CD14-positive monocyte (primary cell): ENCODE measurements around the gene TEAD1. TPM values are rescaled to one million over a fixed set of nuclear protein-coding genes. Genes with fewer than 3 reads are reported as not detected.

ENCODE experiments used
- DNase-seq, 3 donors: peaks; one replicate each; pipeline ENCODE4 v3.0.0-alpha.2; 2011 to 2022
- H2AFZ ChIP-seq: 2 replicates; pipeline ENCODE4 v1.6.0; 2012; ENCODE audit warnings: mild to moderate bottlenecking, low read depth, low read length, inconsistent platforms; ENCODE audit not compliant: insufficient read depth, poor library complexity, severe bottlenecking
- H3K27ac ChIP-seq, 2 donors: 1 replicate in 1 of 2; 2 replicates in 1 of 2; pipeline ENCODE4 v1.5.1; 2012 to 2013; ENCODE audit warnings: low read length in 2 of 2, control low read depth in 1 of 2, inconsistent platforms in 1 of 2, low read depth in 1 of 2, mild to moderate bottlenecking in 1 of 2
- H3K27me3 ChIP-seq, 2 donors: one replicate each; pipeline versions ENCODE4 v1.6.0 to v1.6.1; 2011 to 2013; ENCODE audit warnings: low read length in 2 of 2; ENCODE audit not compliant: control insufficient read depth in 2 of 2, insufficient read depth in 2 of 2
- H3K36me3 ChIP-seq, 2 donors: replicated peaks in 1 of 2; 1 replicate in 1 of 2; 2 replicates in 1 of 2; pipeline versions ENCODE4 v1.5.1 to v1.6.1; 2012 to 2013; ENCODE audit warnings: low read length in 2 of 2, control low read depth in 1 of 2, inconsistent platforms in 1 of 2, mild to moderate bottlenecking in 1 of 2; ENCODE audit not compliant: insufficient read depth in 2 of 2, control insufficient read depth in 1 of 2
- H3K4me1 ChIP-seq, 2 donors: 1 replicate in 1 of 2; 2 replicates in 1 of 2; pipeline versions ENCODE4 v1.5.1 to v1.6.1; 2012 to 2013; ENCODE audit warnings: low read length in 2 of 2, control low read depth in 1 of 2, inconsistent platforms in 1 of 2, mild to moderate bottlenecking in 1 of 2, moderate library complexity in 1 of 2; ENCODE audit not compliant: insufficient read depth in 2 of 2, control insufficient read depth in 1 of 2
- H3K4me2 ChIP-seq: replicated peaks from 2 replicates; pipeline ENCODE3; 2012; ENCODE audit warnings: low read length, moderate library complexity, mild to moderate bottlenecking; ENCODE audit not compliant: poor library complexity, severe bottlenecking; ENCODE audit errors: extremely low read depth
- H3K4me3 ChIP-seq, 3 experiments: fragments of 200-600 bp in 1 of 3; sonication (generic) in 1 of 3; replicated peaks in 1 of 3; 1 replicate in 2 of 3; 2 replicates in 1 of 3; pipeline ENCODE4 v1.5.1; 2011 to 2013; ENCODE audit warnings: low read length in 3 of 3, mild to moderate bottlenecking in 3 of 3, control low read depth in 2 of 3, low read depth in 2 of 3, inconsistent platforms in 1 of 3, moderate library complexity in 1 of 3
- H3K79me2 ChIP-seq: 2 replicates; pipeline ENCODE4 v1.6.0; 2012; ENCODE audit warnings: mild to moderate bottlenecking, control low read depth, inconsistent platforms, low read length, moderate library complexity; ENCODE audit not compliant: insufficient read depth
- H3K9ac ChIP-seq: 2 replicates; pipeline ENCODE4 v1.6.0; 2017; ENCODE audit warnings: low read length, mild to moderate bottlenecking; ENCODE audit not compliant: insufficient read depth, poor library complexity, severe bottlenecking
- H3K9me3 ChIP-seq, 2 donors: replicated peaks in 1 of 2; 1 replicate in 1 of 2; 2 replicates in 1 of 2; pipeline versions ENCODE4 v1.5.1 to v1.6.1; 2012 to 2013; ENCODE audit warnings: low read length in 2 of 2, control low read depth in 1 of 2; ENCODE audit not compliant: control insufficient read depth in 1 of 2, insufficient read depth in 1 of 2
- H4K20me1 ChIP-seq: 2 replicates; pipeline ENCODE4 v1.6.0; 2012; ENCODE audit warnings: mild to moderate bottlenecking, low read length, control low read depth, moderate library complexity; ENCODE audit not compliant: insufficient read depth
- H3K27ac Mint-ChIP-seq, 7 donors: one replicate each; pipeline ENCODE4 v1.8.0; 2020; ENCODE audit warnings: mild to moderate bottlenecking in 7 of 7, mixed read lengths in 7 of 7, moderate library complexity in 6 of 7, inconsistent platforms in 2 of 7
- H3K27me3 Mint-ChIP-seq, 3 donors: one replicate each; pipeline ENCODE4 v1.8.0; 2021 to 2022; ENCODE audit warnings: low read depth in 3 of 3, mild to moderate bottlenecking in 3 of 3, mixed read lengths in 3 of 3, moderate library complexity in 3 of 3, inconsistent platforms in 1 of 3
- H3K36me3 Mint-ChIP-seq, 2 donors: one replicate each; pipeline ENCODE4 v1.8.0; 2020; ENCODE audit warnings: mixed read lengths in 2 of 2, inconsistent platforms in 1 of 2, mild to moderate bottlenecking in 1 of 2
- H3K4me1 Mint-ChIP-seq: one replicate; pipeline ENCODE4 v1.8.0; 2020; ENCODE audit warnings: mild to moderate bottlenecking, mixed read lengths
- H3K4me3 Mint-ChIP-seq, 2 donors: one replicate each; pipeline ENCODE4 v1.8.0; 2020; ENCODE audit warnings: mild to moderate bottlenecking in 2 of 2, mixed read lengths in 2 of 2, moderate library complexity in 1 of 2
- H3K9me3 Mint-ChIP-seq, 7 donors: one replicate each; pipeline ENCODE4 v1.8.0; 2020 to 2022; ENCODE audit warnings: mixed read lengths in 7 of 7, mild to moderate bottlenecking in 6 of 7, moderate library complexity in 6 of 7, inconsistent platforms in 2 of 7
- WGBS: methylation state at CpG from one replicate; pipeline ENCODE4 v1.1.5; 2013; ENCODE audit warnings: missing lambda C conversion rate; ENCODE audit not compliant: insufficient coverage; 5-methylcytosine and 5-hydroxymethylcytosine counted together
- intact Hi-C, 2 donors: fragments of 100-400 bp; cut with micrococcal nuclease; formaldehyde crosslinking; loops; one replicate each; pipeline versions ENCODE4 v1.15.0 to v1.15.1; 2023
- polyA plus RNA-seq, 3 donors: library from polyadenylated mRNA; depleted of rRNA in 1 of 3; unstranded in 2 of 3; stranded (reverse) in 1 of 3; fragments of 300-500 nt in 2 of 3; fragments of >200 nt in 1 of 3; fragmentation: Illumina TruSeq in 2 of 3; gene quantifications; 1 replicate in 2 of 3; 2 replicates in 1 of 3; pipeline ENCODE4 v1.2.3, GENCODE V29; 2012 to 2021
- TF ChIP-seq, protein P1 (sequence below): fragments of 200-600 bp; IDR thresholded peaks from one replicate; pipeline ENCODE4 v1.8.0; 2022; ENCODE audit warnings: antibody characterized with exemption, mild to moderate bottlenecking

The TEAD1 gene
- polyA plus RNA-seq, 3 donors: not detected

DNA sequence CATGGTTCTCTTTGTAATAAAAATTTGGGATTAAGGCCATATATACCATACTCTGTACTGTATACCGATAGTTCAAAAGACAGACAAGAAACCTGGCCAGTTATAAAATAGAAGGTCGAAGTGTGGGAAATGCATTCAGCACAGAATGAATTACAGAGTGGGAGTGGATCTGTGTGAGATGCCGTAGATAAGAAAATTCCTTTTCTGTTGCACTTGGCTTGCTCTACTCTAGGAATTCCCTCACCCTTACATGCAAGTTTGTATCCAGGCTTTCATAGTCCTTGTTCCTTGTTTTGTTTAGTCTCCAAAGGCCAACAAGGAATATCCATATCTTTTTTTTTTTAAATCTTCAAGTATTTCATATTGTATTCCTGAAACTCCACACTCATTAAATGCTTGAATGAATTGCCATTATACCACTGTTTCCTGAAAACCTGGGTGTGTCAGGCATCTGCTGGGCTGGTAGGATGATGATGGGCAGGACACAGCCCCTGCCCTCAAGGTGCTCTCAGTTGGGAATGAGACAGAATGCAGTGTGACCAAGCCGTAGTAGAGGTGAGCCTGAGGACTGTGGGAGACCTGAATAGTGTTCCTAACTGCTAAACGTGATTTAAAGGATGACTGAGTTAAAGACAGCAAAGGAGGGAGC, 53.5 kb downstream of the TEAD1 start:
- Histone ChIP-seq H3K9me3 (no peaks in the 10 kb centered on the region), H3K36me3 (no peaks in the 10 kb centered on the region), H2AFZ (no peak overlapping the region), H3K4me2 (no peak overlapping the region), H3K27me3 (peaks cover 0 to 3% of the 10 kb centered on the region in 2 donors), H3K4me3 (no peak overlapping the region), H3K27ac (no peak overlapping the region), H3K9ac (no peak overlapping the region), H3K79me2 (no peaks in the 10 kb centered on the region), H4K20me1 (no peaks in the 10 kb centered on the region), H3K4me1 (no peaks in the 10 kb centered on the region)
- 68% methylated on average over 2 of the region's 5 CpGs for WGBS
- Mint-ChIP-seq H3K36me3 (no peaks in the 10 kb centered on the region), H3K27me3 (peaks cover 4 to 11% (median 4%) of the 10 kb centered on the region in 3 donors), H3K4me3 (no peak overlapping the region), H3K9me3 (peaks cover 0 to 1% (median 0%) of the 10 kb centered on the region in 7 donors), H3K27ac (no peak overlapping the region), H3K4me1 (no peaks in the 10 kb centered on the region)
- TF ChIP-seq, protein P1, sequence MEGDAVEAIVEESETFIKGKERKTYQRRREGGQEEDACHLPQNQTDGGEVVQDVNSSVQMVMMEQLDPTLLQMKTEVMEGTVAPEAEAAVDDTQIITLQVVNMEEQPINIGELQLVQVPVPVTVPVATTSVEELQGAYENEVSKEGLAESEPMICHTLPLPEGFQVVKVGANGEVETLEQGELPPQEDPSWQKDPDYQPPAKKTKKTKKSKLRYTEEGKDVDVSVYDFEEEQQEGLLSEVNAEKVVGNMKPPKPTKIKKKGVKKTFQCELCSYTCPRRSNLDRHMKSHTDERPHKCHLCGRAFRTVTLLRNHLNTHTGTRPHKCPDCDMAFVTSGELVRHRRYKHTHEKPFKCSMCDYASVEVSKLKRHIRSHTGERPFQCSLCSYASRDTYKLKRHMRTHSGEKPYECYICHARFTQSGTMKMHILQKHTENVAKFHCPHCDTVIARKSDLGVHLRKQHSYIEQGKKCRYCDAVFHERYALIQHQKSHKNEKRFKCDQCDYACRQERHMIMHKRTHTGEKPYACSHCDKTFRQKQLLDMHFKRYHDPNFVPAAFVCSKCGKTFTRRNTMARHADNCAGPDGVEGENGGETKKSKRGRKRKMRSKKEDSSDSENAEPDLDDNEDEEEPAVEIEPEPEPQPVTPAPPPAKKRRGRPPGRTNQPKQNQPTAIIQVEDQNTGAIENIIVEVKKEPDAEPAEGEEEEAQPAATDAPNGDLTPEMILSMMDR: no peak
- DNase-seq: no peak
- intact Hi-C loops: no loop called here

GRCh38 chr11:12728417-12728816, 54.2 kb downstream of the TEAD1 start:
- H3K36me3 ChIP-seq: no peaks in the 10 kb centered on the region
- H3K36me3 Mint-ChIP-seq: no peaks in the 10 kb centered on the region
- no peak overlapping the region for H3K27ac ChIP-seq
- H3K4me3 Mint-ChIP-seq: no peak overlapping the region
- no peak overlapping the region for H3K27ac Mint-ChIP-seq
- H3K27me3 Mint-ChIP-seq: peaks cover 4 to 12% (median 4%) of the 10 kb centered on the region in 3 donors
- H3K4me3 ChIP-seq: no peak overlapping the region
- no peak for DNase-seq
- H3K4me2 ChIP-seq: no peak overlapping the region
- no peak overlapping the region for H3K9ac ChIP-seq
- H3K9me3 Mint-ChIP-seq: peaks cover 0 to 1% (median 0%) of the 10 kb centered on the region in 7 donors
- H3K79me2 ChIP-seq: no peaks in the 10 kb centered on the region
- no peaks in the 10 kb centered on the region for H4K20me1 ChIP-seq
- no peaks in the 10 kb centered on the region for H3K4me1 ChIP-seq
- no peaks in the 10 kb centered on the region for H3K4me1 Mint-ChIP-seq
- WGBS: 100% methylated on average over 1 of the region's 4 CpGs
- H2AFZ ChIP-seq: no peak overlapping the region
- TF ChIP-seq, protein P1: no peak
- H3K27me3 ChIP-seq: no peaks in the 10 kb centered on the region
- H3K9me3 ChIP-seq: no peaks in the 10 kb centered on the region
- intact Hi-C loops: no loop called here
